SK-N-SH (cell line): ENCODE data around the gene CLIC4. TPM values are rescaled to one million over a fixed set of nuclear protein-coding genes. Genes with fewer than 3 reads are reported as not detected.

ENCODE experiments used
- CTCF ChIA-PET: fragments of 300-600, 350-600 bp; formaldehyde crosslinking; extraction: SDS; loops from one replicate; lab custom pipeline; 2021; lab: Yijun Ruan, JAX
- POLR2A ChIA-PET: fragments of 350-600 bp; sonication (Branson Sonifier 250); formaldehyde crosslinking; extraction: SDS; loops from one replicate; lab custom pipeline; 2020; ENCODE audit warnings: antibody characterized with exemption, inconsistent platforms; lab: Yijun Ruan, JAX
- DNase-seq: peaks from one replicate; pipeline ENCODE4 v3.0.0; 2012
- H2AFZ ChIP-seq: fragments of 200-600 bp; sonication (generic); 2 replicates; pipeline ENCODE4 v1.8.1; 2016; ENCODE audit warnings: antibody characterized with exemption, mild to moderate bottlenecking, low read depth
- H3F3A ChIP-seq: fragments of 200-600 bp; sonication (generic); replicated peaks from 2 replicates; pipeline ENCODE3; 2016; ENCODE audit warnings: antibody characterized with exemption, mild to moderate bottlenecking; ENCODE audit not compliant: insufficient read depth
- H3K27ac ChIP-seq, 2 experiments: fragments of 200-500 bp in 1 of 2; fragments of 200-600 bp in 1 of 2; sonication (Bioruptor generic) in 1 of 2; sonication (generic), shearing (Covaris generic) in 1 of 2; 2 replicates each; pipeline versions ENCODE4 v1.5.1 to v1.6.1; 2014 to 2016; ENCODE audit warnings: low read depth in 2 of 2, inconsistent platforms in 1 of 2, low read length in 1 of 2, mild to moderate bottlenecking in 1 of 2, mixed read lengths in 1 of 2
- H3K27me3 ChIP-seq: fragments of 200-600 bp; sonication (generic), shearing (Covaris generic); 2 replicates; pipeline ENCODE4 v1.6.1; 2016; ENCODE audit warnings: mixed run types; ENCODE audit not compliant: insufficient read depth
- H3K36me3 ChIP-seq, 2 experiments: fragments of 200-500 bp in 1 of 2; fragments of 200-600 bp in 1 of 2; sonication (Bioruptor generic) in 1 of 2; sonication (generic) in 1 of 2; replicated peaks in 1 of 2; 2 replicates each; pipeline versions ENCODE3 to v1.5.1; 2014 to 2016; ENCODE audit warnings: low read length in 1 of 2, mild to moderate bottlenecking in 1 of 2; ENCODE audit not compliant: insufficient read depth in 2 of 2, control insufficient read depth in 1 of 2
- H3K4me1 ChIP-seq, 2 experiments: fragments of 200-500 bp in 1 of 2; fragments of 200-600 bp in 1 of 2; sonication (Bioruptor generic) in 1 of 2; sonication (generic), shearing (Covaris generic) in 1 of 2; 2 replicates each; pipeline versions ENCODE4 v1.5.1 to v1.6.1; 2014 to 2016; ENCODE audit warnings: low read depth in 1 of 2, low read length in 1 of 2, mixed run types in 1 of 2; ENCODE audit not compliant: insufficient read depth in 2 of 2, control insufficient read depth in 1 of 2
- H3K4me2 ChIP-seq: fragments of 200-600 bp; sonication (generic), shearing (Covaris generic); 2 replicates; pipeline ENCODE4 v1.6.1; 2017; ENCODE audit warnings: mixed run types
- H3K4me3 ChIP-seq, 2 experiments: fragments of 200-500 bp in 1 of 2; fragments of 200-600 bp in 1 of 2; sonication (Bioruptor generic) in 1 of 2; sonication (generic), shearing (Covaris generic) in 1 of 2; 2 replicates each; pipeline versions ENCODE4 v1.5.1 to v1.8.1; 2014 to 2016; ENCODE audit warnings: low read depth in 2 of 2, inconsistent platforms in 1 of 2, low read length in 1 of 2, mild to moderate bottlenecking in 1 of 2, mixed read lengths in 1 of 2, moderate library complexity in 1 of 2
- H3K79me2 ChIP-seq: fragments of 200-600 bp; sonication (generic); 2 replicates; pipeline ENCODE4 v1.8.1; 2017; ENCODE audit warnings: mild to moderate bottlenecking; ENCODE audit not compliant: insufficient read depth
- H3K9ac ChIP-seq: fragments of 200-600 bp; sonication (generic); 2 replicates; pipeline ENCODE4 v1.6.1; 2017; ENCODE audit warnings: mixed run types
- H3K9me2 ChIP-seq: fragments of 200-600 bp; sonication (generic); 2 replicates; pipeline ENCODE4 v1.6.1; 2017; ENCODE audit warnings: mixed run types
- H3K9me3 ChIP-seq: fragments of 200-600 bp; sonication (generic); 2 replicates; pipeline ENCODE4 v1.6.1; 2017; ENCODE audit warnings: mixed run types, mild to moderate bottlenecking, moderate library complexity
- H4K20me1 ChIP-seq: fragments of 200-600 bp; sonication (generic); 2 replicates; pipeline ENCODE4 v1.6.1; 2017; ENCODE audit warnings: mild to moderate bottlenecking, mixed run types; ENCODE audit not compliant: insufficient read depth
- ELF1 ChIP-seq: IDR thresholded peaks from 2 replicates; pipeline ENCODE4 v1.4.0; 2012
- EP300 ChIP-seq, 2 experiments: IDR thresholded peaks; 2 replicates each; pipeline versions ENCODE4 v1.4.0 to v1.6.1; 2012; ENCODE audit warnings: borderline replicate concordance in 1 of 2, low read depth in 1 of 2, low read length in 1 of 2
- EZH2phosphoT487 ChIP-seq: fragments of 200-600 bp; sonication (generic); IDR thresholded peaks from 2 replicates; pipeline ENCODE4 v1.6.1; 2017; ENCODE audit warnings: low read depth, mixed run types, mild to moderate bottlenecking, antibody characterized with exemption, moderate library complexity, borderline replicate concordance
- GABPA ChIP-seq: IDR thresholded peaks from 2 replicates; pipeline ENCODE4 v1.4.0; 2012; ENCODE audit warnings: low read depth, mild to moderate bottlenecking
- GATA2 ChIP-seq: sonication (generic); formaldehyde crosslinking; IDR thresholded peaks from 2 replicates; pipeline ENCODE4 v1.5.0; 2020; ENCODE audit warnings: mild to moderate bottlenecking, missing genetic modification reagents
- MXI1 ChIP-seq: IDR thresholded peaks from 2 replicates; pipeline ENCODE4 v1.6.1; 2012; ENCODE audit warnings: mild to moderate bottlenecking, low read depth, low read length, improper control_type of control experiment
- RAD21 ChIP-seq: IDR thresholded peaks from 2 replicates; pipeline ENCODE4 v1.6.1; 2012; ENCODE audit warnings: mild to moderate bottlenecking, low read length
- RFX5 ChIP-seq: IDR thresholded peaks from 2 replicates; pipeline ENCODE4 v1.6.1; 2012; ENCODE audit warnings: mild to moderate bottlenecking, improper control_type of control experiment, low read length
- SIN3A ChIP-seq: IDR thresholded peaks from 2 replicates; pipeline ENCODE4 v1.6.1; 2012; ENCODE audit warnings: low read depth, mild to moderate bottlenecking, low read length, moderate library complexity, borderline replicate concordance
- TAF1 ChIP-seq: IDR thresholded peaks from 2 replicates; pipeline ENCODE4 v1.6.1; 2012; ENCODE audit warnings: low read depth, mild to moderate bottlenecking, low read length, moderate library complexity, borderline replicate concordance
- TEAD4 ChIP-seq: IDR thresholded peaks from 2 replicates; pipeline ENCODE4 v1.4.0; 2012; ENCODE audit warnings: mild to moderate bottlenecking, borderline replicate concordance; ENCODE audit not compliant: insufficient read depth
- USF1 ChIP-seq: IDR thresholded peaks from 2 replicates; pipeline ENCODE4 v1.4.0; 2012; ENCODE audit warnings: low read depth, borderline replicate concordance
- USF2 ChIP-seq: fragments of 150-350 bp; IDR thresholded peaks from 2 replicates; pipeline ENCODE4 v1.6.1; 2017; ENCODE audit warnings: antibody characterized with exemption, low read length, low read depth, borderline replicate concordance
- YY1 ChIP-seq: IDR thresholded peaks from 2 replicates; pipeline ENCODE4 v1.4.0; 2012; ENCODE audit warnings: low read depth, mild to moderate bottlenecking
- ZBTB33 ChIP-seq: IDR thresholded peaks from 2 replicates; pipeline ENCODE4 v1.4.0; 2012; ENCODE audit warnings: low read depth, borderline replicate concordance
- WGBS: methylation state at CpG from one replicate; pipeline ENCODE4 v1.1.6; 2017; ENCODE audit warnings: low lambda C conversion rate; 5-methylcytosine and 5-hydroxymethylcytosine counted together
- polyA plus RNA-seq, 3 experiments: library from polyadenylated mRNA; depleted of rRNA; stranded (reverse); fragments of >200 nt; gene quantifications; 2 replicates each; pipeline ENCODE4 v1.2.3, GENCODE V29; 2012
- TF ChIP-seq, protein P1 (sequence below): fragments of 200-600 bp; sonication (generic); IDR thresholded peaks from 2 replicates; pipeline ENCODE4 v1.6.1; 2017; ENCODE audit warnings: antibody characterized with exemption, mild to moderate bottlenecking, moderate library complexity
- TF ChIP-seq, protein P2 (sequence below): IDR thresholded peaks from 2 replicates; pipeline ENCODE4 v1.6.1; 2012; ENCODE audit warnings: mild to moderate bottlenecking, low read depth, low read length, moderate library complexity

The CLIC4 gene
- polyA plus RNA-seq, 1 of the 3 experiments (the other 2 are of a cell fraction) = 66.4 TPM

DNA sequence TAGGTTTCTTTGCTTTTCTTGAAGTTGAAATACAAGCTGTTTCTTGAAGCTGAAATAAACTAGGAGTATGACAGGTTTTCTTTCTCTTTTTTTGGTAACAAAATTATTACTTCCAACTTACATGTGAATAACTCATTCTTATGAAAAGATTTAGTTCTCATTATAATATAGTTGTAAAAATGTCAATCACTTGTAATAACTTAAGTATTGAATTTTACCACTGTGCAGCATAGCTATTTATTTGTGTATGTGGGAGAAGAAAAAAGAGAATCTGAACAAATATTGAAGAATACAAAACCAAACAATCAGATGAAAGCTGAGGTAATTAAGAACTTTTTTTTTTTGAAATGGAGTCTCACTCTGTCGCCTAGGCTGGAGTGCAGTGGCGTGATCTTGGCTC, 11.1 kb downstream of the CLIC4 start (continued):
- TF ChIP-seq EZH2phosphoT487 = no peak
- TF ChIP-seq, protein P1, sequence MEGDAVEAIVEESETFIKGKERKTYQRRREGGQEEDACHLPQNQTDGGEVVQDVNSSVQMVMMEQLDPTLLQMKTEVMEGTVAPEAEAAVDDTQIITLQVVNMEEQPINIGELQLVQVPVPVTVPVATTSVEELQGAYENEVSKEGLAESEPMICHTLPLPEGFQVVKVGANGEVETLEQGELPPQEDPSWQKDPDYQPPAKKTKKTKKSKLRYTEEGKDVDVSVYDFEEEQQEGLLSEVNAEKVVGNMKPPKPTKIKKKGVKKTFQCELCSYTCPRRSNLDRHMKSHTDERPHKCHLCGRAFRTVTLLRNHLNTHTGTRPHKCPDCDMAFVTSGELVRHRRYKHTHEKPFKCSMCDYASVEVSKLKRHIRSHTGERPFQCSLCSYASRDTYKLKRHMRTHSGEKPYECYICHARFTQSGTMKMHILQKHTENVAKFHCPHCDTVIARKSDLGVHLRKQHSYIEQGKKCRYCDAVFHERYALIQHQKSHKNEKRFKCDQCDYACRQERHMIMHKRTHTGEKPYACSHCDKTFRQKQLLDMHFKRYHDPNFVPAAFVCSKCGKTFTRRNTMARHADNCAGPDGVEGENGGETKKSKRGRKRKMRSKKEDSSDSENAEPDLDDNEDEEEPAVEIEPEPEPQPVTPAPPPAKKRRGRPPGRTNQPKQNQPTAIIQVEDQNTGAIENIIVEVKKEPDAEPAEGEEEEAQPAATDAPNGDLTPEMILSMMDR = no peak
- TF ChIP-seq EP300 (IDR thresholded peaks at IDR 0.05; ENCODE audit: borderline replicate concordance in 1 of 2, low read depth in 1 of 2, low read length in 1 of 2) = no peak
- no peak for TF ChIP-seq ELF1
- no peak for TF ChIP-seq TAF1
- TF ChIP-seq YY1 = no peak
- no peak for TF ChIP-seq SIN3A

DNA sequence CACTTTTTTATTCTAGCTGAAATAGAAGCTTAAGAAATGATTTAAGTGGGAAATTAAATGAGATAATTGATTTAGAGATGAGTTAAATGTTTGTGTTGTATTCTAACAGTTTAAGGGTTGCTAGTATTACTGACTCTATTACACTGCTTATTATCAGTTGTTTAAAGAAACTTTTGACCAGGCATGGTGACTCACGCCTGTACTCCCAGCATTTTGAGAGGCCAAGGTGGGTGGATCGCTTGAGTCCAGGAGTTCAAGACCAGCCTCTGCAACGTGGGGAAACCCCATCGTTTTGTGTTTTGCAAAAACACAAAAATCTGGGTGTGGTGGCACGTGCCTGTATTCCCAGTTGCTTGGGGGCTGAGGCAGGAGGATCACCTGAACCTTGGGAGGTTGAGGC, 14.2 kb downstream of the CLIC4 start:
- Histone ChIP-seq H3K9ac (no peak overlapping the region), H3K4me1 (peaks cover 0 to 2% of the 10 kb centered on the region in 2 experiments; a peak in 1 of 4 replicates), H3K27ac (no peak overlapping the region), H3K9me3 (no peaks in the 10 kb centered on the region), H2AFZ (no peak overlapping the region), H3K27me3 (no peaks in the 10 kb centered on the region), H3F3A (peaks cover 17% of the 10 kb centered on the region), H3K79me2 (peaks cover 100% of the 10 kb centered on the region), H3K4me2 (no peak overlapping the region), H3K4me3 (no peak overlapping the region), H3K36me3 (peaks cover 0 to 20% of the 10 kb centered on the region in 2 experiments), H3K9me2 (no peaks in the 10 kb centered on the region), H4K20me1 (peaks cover 92% of the 10 kb centered on the region)
- POLR2A ChIA-PET = no interaction called here
- 96% methylated on average over 4 of the region's 5 CpGs for WGBS
- CTCF ChIA-PET = no interaction called here
- DNase-seq = no peak
- no peak for TF ChIP-seq RFX5
- no peak for TF ChIP-seq ZBTB33
- TF ChIP-seq TEAD4 = no peak
- TF ChIP-seq MXI1 = no peak
- no peak for TF ChIP-seq ELF1
- no peak for TF ChIP-seq RAD21
- TF ChIP-seq, protein P2, sequence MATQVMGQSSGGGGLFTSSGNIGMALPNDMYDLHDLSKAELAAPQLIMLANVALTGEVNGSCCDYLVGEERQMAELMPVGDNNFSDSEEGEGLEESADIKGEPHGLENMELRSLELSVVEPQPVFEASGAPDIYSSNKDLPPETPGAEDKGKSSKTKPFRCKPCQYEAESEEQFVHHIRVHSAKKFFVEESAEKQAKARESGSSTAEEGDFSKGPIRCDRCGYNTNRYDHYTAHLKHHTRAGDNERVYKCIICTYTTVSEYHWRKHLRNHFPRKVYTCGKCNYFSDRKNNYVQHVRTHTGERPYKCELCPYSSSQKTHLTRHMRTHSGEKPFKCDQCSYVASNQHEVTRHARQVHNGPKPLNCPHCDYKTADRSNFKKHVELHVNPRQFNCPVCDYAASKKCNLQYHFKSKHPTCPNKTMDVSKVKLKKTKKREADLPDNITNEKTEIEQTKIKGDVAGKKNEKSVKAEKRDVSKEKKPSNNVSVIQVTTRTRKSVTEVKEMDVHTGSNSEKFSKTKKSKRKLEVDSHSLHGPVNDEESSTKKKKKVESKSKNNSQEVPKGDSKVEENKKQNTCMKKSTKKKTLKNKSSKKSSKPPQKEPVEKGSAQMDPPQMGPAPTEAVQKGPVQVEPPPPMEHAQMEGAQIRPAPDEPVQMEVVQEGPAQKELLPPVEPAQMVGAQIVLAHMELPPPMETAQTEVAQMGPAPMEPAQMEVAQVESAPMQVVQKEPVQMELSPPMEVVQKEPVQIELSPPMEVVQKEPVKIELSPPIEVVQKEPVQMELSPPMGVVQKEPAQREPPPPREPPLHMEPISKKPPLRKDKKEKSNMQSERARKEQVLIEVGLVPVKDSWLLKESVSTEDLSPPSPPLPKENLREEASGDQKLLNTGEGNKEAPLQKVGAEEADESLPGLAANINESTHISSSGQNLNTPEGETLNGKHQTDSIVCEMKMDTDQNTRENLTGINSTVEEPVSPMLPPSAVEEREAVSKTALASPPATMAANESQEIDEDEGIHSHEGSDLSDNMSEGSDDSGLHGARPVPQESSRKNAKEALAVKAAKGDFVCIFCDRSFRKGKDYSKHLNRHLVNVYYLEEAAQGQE = no peak
- no peak for TF ChIP-seq TAF1
- no peak for TF ChIP-seq GATA2 (CRISPR knock-in tag)
- no peak for TF ChIP-seq USF2
- TF ChIP-seq, protein P1 = no peak
- TF ChIP-seq GABPA = no peak
- no peak for TF ChIP-seq USF1
- TF ChIP-seq EZH2phosphoT487 = no peak
